B cell (primary cell): ENCODE data around the gene TEAD1. TPM values are rescaled to one million over a fixed set of nuclear protein-coding genes. Genes with fewer than 3 reads are reported as not detected.

Source experiments
- ATAC-seq: fragments of 200-7000 bp; cut with Tn5 transposase; one replicate; pipeline ENCODE4 v1.10.0; 2021; ENCODE audit warnings: low read depth, mild to moderate bottlenecking, moderate number of reproducible peaks, moderate library complexity
- CTCF ChIA-PET: fragments of 350-600 bp; sonication (Branson Sonifier 250); formaldehyde crosslinking; loops from one replicate; lab custom pipeline; 2021; ENCODE audit warnings: antibody characterized with exemption, inconsistent platforms; lab: Charles Lee
- POLR2A ChIA-PET: fragments of 350-600 bp; sonication (Branson Sonifier 250); formaldehyde crosslinking; loops from one replicate; lab custom pipeline; 2021; ENCODE audit warnings: antibody characterized with exemption; lab: Charles Lee
- DNase-seq: peaks from one replicate; pipeline ENCODE4 v3.0.0; 2013
- H2AFZ ChIP-seq: 2 replicates; pipeline ENCODE4 v1.6.1; 2012; ENCODE audit warnings: mild to moderate bottlenecking, low read depth, low read length; ENCODE audit not compliant: insufficient read depth, poor library complexity, severe bottlenecking
- H3K27ac ChIP-seq, 2 donors: 1 replicate in 1 of 2; 2 replicates in 1 of 2; pipeline ENCODE4 v1.5.1; 2012 to 2013; ENCODE audit warnings: low read length in 2 of 2, mild to moderate bottlenecking in 2 of 2, moderate library complexity in 1 of 2
- H3K27me3 ChIP-seq, 4 experiments: fragments of 200-600 bp in 1 of 4; sonication (generic) in 1 of 4; replicated peaks in 1 of 4; 1 replicate in 2 of 4; 2 replicates in 2 of 4; pipeline versions ENCODE4 v1.6.1 to v1.7.0; 2013 to 2016; ENCODE audit warnings: low read length in 3 of 4, mild to moderate bottlenecking in 2 of 4, mixed read lengths in 1 of 4, moderate library complexity in 1 of 4; ENCODE audit not compliant: insufficient read depth in 4 of 4, control insufficient read depth in 3 of 4; ENCODE audit errors: control extremely low read depth in 1 of 4
- H3K36me3 ChIP-seq, 2 experiments: replicated peaks in 1 of 2; 1 replicate in 1 of 2; 2 replicates in 1 of 2; pipeline versions ENCODE4 v1.6.1 to v1.7.1; 2013; ENCODE audit warnings: low read length in 1 of 2; ENCODE audit not compliant: insufficient read depth in 2 of 2, control insufficient read depth in 1 of 2; ENCODE audit errors: control extremely low read depth in 1 of 2, extremely low read depth in 1 of 2
- H3K4me1 ChIP-seq, 2 donors: fragments of 200-600 bp in 1 of 2; sonication (generic) in 1 of 2; 1 replicate in 1 of 2; 2 replicates in 1 of 2; pipeline versions ENCODE4 v1.5.1 to v1.6.1; 2013 to 2017; ENCODE audit warnings: low read length in 2 of 2; ENCODE audit not compliant: control insufficient read depth in 2 of 2, insufficient read depth in 2 of 2
- H3K4me2 ChIP-seq: replicated peaks from 2 replicates; pipeline ENCODE3; 2012; ENCODE audit warnings: mild to moderate bottlenecking, low read depth, low read length; ENCODE audit not compliant: poor library complexity, severe bottlenecking
- H3K4me3 ChIP-seq, 5 experiments: fragments of 200-600 bp in 1 of 5; sonication (generic) in 1 of 5; 1 replicate in 3 of 5; 2 replicates in 2 of 5; pipeline versions ENCODE4 v1.5.1 to v1.7.0; 2011 to 2016; ENCODE audit warnings: low read length in 4 of 5, mild to moderate bottlenecking in 4 of 5, low read depth in 2 of 5, control low read depth in 1 of 5, moderate library complexity in 1 of 5; ENCODE audit not compliant: insufficient read depth in 1 of 5; ENCODE audit errors: control extremely low read depth in 1 of 5, extremely low read depth in 1 of 5
- H3K79me2 ChIP-seq: fragments of 200-600 bp; sonication (generic); one replicate; pipeline ENCODE4 v1.6.0; 2016; ENCODE audit warnings: low read length; ENCODE audit not compliant: control insufficient read depth, insufficient read depth
- H3K9ac ChIP-seq: fragments of 200-600 bp; sonication (generic); 2 replicates; pipeline ENCODE4 v1.6.1; 2017; ENCODE audit warnings: mild to moderate bottlenecking, low read length, moderate library complexity
- H3K9me3 ChIP-seq, 3 donors: one replicate each; pipeline versions ENCODE4 v1.6.1 to v1.7.1; 2013; ENCODE audit warnings: low read length in 2 of 3; ENCODE audit not compliant: control insufficient read depth in 2 of 3, insufficient read depth in 1 of 3; ENCODE audit errors: control extremely low read depth in 1 of 3
- H4K20me1 ChIP-seq: 2 replicates; pipeline ENCODE4 v1.6.0; 2012; ENCODE audit warnings: mild to moderate bottlenecking, low read length; ENCODE audit not compliant: insufficient read depth, control insufficient read depth, poor library complexity, severe bottlenecking
- H3K27ac Mint-ChIP-seq: one replicate; pipeline ENCODE4 v1.8.0; 2021; ENCODE audit warnings: mixed read lengths
- H3K27me3 Mint-ChIP-seq: one replicate; pipeline ENCODE4 v1.8.0; 2021; ENCODE audit warnings: mixed read lengths
- H3K4me1 Mint-ChIP-seq: one replicate; pipeline ENCODE4 v1.8.0; 2021; ENCODE audit warnings: mixed read lengths
- H3K4me3 Mint-ChIP-seq: one replicate; pipeline ENCODE4 v1.8.0; 2021; ENCODE audit warnings: mixed read lengths
- H3K9me3 Mint-ChIP-seq: one replicate; pipeline ENCODE4 v1.8.0; 2022; ENCODE audit warnings: mixed read lengths; ENCODE audit not compliant: insufficient read depth
- EZH2 ChIP-seq: IDR thresholded peaks from 2 replicates; pipeline ENCODE4 v1.6.1; 2012; ENCODE audit warnings: borderline replicate concordance, low read depth, mild to moderate bottlenecking, moderate library complexity, low read length; ENCODE audit not compliant: insufficient read depth, poor library complexity, severe bottlenecking
- WGBS: methylation state at CpG from one replicate; pipeline ENCODE4 v1.1.5; 2013; ENCODE audit warnings: missing lambda C conversion rate; ENCODE audit not compliant: insufficient coverage; 5-methylcytosine and 5-hydroxymethylcytosine counted together
- intact Hi-C: fragments of 100-400 bp; cut with micrococcal nuclease; formaldehyde crosslinking; loops from one replicate; pipeline ENCODE4 v1.10.0; 2022
- polyA plus RNA-seq: library from polyadenylated mRNA; depleted of rRNA; stranded (reverse); fragments of >200 nt; gene quantifications from 2 replicates; pipeline ENCODE4 v1.2.3, GENCODE V29; 2012
- total RNA-seq, 2 donors: library from RNA; stranded (reverse); fragments of 120-200 nt in 1 of 2; gene quantifications; 1 replicate in 1 of 2; 2 replicates in 1 of 2; pipeline versions ENCODE4 v1.2.3 to v1.2.4, GENCODE V29; 2013 to 2022
- TF ChIP-seq, protein P1 (sequence below): fragments of 200-600 bp; IDR thresholded peaks from one replicate; pipeline ENCODE4 v1.8.0; 2022; ENCODE audit warnings: antibody characterized with exemption, mild to moderate bottlenecking

The TEAD1 gene
- total and polyA plus RNA-seq, 2 donors (not counting 1 experiment from before 2014, with no cell fraction given), result 0.30 TPM; not detected in 1

GRCh38 chr11:12677131-12677530 is 2.9 kb downstream of the TEAD1 start:
- peaks cover 6 to 39% (median 31%) of the 10 kb centered on the region in 4 experiments for H3K27me3 ChIP-seq
- H3K4me2 ChIP-seq, result no peak overlapping the region
- H3K27ac Mint-ChIP-seq, result no peak overlapping the region
- TF ChIP-seq, protein P1, sequence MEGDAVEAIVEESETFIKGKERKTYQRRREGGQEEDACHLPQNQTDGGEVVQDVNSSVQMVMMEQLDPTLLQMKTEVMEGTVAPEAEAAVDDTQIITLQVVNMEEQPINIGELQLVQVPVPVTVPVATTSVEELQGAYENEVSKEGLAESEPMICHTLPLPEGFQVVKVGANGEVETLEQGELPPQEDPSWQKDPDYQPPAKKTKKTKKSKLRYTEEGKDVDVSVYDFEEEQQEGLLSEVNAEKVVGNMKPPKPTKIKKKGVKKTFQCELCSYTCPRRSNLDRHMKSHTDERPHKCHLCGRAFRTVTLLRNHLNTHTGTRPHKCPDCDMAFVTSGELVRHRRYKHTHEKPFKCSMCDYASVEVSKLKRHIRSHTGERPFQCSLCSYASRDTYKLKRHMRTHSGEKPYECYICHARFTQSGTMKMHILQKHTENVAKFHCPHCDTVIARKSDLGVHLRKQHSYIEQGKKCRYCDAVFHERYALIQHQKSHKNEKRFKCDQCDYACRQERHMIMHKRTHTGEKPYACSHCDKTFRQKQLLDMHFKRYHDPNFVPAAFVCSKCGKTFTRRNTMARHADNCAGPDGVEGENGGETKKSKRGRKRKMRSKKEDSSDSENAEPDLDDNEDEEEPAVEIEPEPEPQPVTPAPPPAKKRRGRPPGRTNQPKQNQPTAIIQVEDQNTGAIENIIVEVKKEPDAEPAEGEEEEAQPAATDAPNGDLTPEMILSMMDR, result no peak
- no peak for TF ChIP-seq EZH2
- WGBS, result no CpG with 5 or more reads among the region's 3 CpGs
- no peaks in the 10 kb centered on the region for H3K79me2 ChIP-seq
- POLR2A ChIA-PET, result no interaction called here
- no peaks in the 10 kb centered on the region for H3K36me3 ChIP-seq
- CTCF ChIA-PET, result no interaction called here
- H2AFZ ChIP-seq, result no peak overlapping the region
- peaks cover 14% of the 10 kb centered on the region for H3K4me1 Mint-ChIP-seq
- H3K4me3 ChIP-seq, result no peak overlapping the region
- H3K4me3 Mint-ChIP-seq, result no peak overlapping the region
- DNase-seq (no peak), ATAC-seq (no peak)
- peaks cover 8 to 9% of the 10 kb centered on the region in 2 donors for H3K4me1 ChIP-seq
- intact Hi-C loops, result no loop called here
- peaks cover 3% of the 10 kb centered on the region for H3K9me3 Mint-ChIP-seq
- no peak overlapping the region for H3K9ac ChIP-seq
- H3K27ac ChIP-seq, result no peak overlapping the region
- peaks cover 0 to 4% (median 0%) of the 10 kb centered on the region in 3 donors for H3K9me3 ChIP-seq
- H3K27me3 Mint-ChIP-seq, result peaks cover 58% of the 10 kb centered on the region
- no peaks in the 10 kb centered on the region for H4K20me1 ChIP-seq

DNA sequence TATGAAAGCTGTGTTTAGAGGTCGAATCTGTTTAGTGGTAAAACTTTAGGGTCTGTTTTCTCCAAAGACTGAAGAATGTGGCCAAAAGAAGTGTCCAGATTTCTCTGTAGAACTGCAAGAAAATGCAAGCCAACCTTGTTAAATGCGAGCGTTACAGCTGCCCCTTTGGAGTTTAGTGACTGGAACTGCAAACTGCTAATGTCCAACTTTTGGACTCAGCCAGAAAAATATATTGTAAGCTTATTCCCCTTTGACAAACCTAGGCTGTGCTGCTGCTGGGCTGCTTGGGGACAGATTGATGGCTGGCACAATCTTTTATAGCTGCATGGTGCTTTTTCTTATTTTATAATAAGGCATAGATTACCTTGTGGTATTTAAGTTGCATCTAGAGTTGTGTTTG is 3.9 kb downstream of the TEAD1 start:
- Mint-ChIP-seq H3K4me3 (no peak overlapping the region), H3K27me3 (peaks cover 61% of the 10 kb centered on the region), H3K4me1 (peaks cover 9% of the 10 kb centered on the region), H3K9me3 (no peaks in the 10 kb centered on the region), H3K27ac (no peak overlapping the region)
- POLR2A ChIA-PET, result no interaction called here
- no peak overlapping the region for H3K27ac ChIP-seq
- H4K20me1 ChIP-seq, result no peaks in the 10 kb centered on the region
- no peak for DNase-seq
- no peak for TF ChIP-seq EZH2
- TF ChIP-seq, protein P1, result no peak
- H3K4me3 ChIP-seq, result no peak overlapping the region
- H3K4me1 ChIP-seq, result peaks cover 8% of the 10 kb centered on the region in 2 donors
- 84% methylated on average over 3 of the region's 3 CpGs for WGBS
- no peak overlapping the region for H3K4me2 ChIP-seq
- CTCF ChIA-PET, result no interaction called here
- peaks cover 6 to 35% (median 28%) of the 10 kb centered on the region in 4 experiments for H3K27me3 ChIP-seq
- H3K9me3 ChIP-seq, result no peaks in the 10 kb centered on the region
- intact Hi-C loops, result no loop called here
- H2AFZ ChIP-seq, result no peak overlapping the region
- ATAC-seq, result no peak
- H3K9ac ChIP-seq, result no peak overlapping the region
- no peaks in the 10 kb centered on the region for H3K79me2 ChIP-seq
- H3K36me3 ChIP-seq, result no peaks in the 10 kb centered on the region
